H1 (cell line): ENCODE results near the gene MED10. TPM values are rescaled to one million over a fixed set of nuclear protein-coding genes. Genes with fewer than 3 reads are reported as not detected.

Experiments used
- CTCF ChIA-PET: fragments of 300-600 bp; sonication (Branson Sonifier 250); formaldehyde crosslinking; loops from one replicate; lab custom pipeline; 2021; ENCODE audit not compliant: partially characterized antibody; lab: Charles Lee
- POLR2A ChIA-PET: fragments of 300-600 bp; sonication (Branson Sonifier 250); formaldehyde crosslinking; loops from one replicate; lab custom pipeline; 2021; ENCODE audit warnings: inconsistent platforms; ENCODE audit not compliant: partially characterized antibody; lab: Charles Lee
- DNase-seq, 2 experiments: peaks; one replicate each; pipeline versions ENCODE4 v3.0.0 to v3.0.0-alpha.2; 2010 to 2022; ENCODE audit warnings: low spot score in 2 of 2, low read depth in 1 of 2, mixed read lengths in 1 of 2
- FAIRE-seq: peaks from 2 replicates; lab custom pipeline; 2011; peaks lifted over from hg19 to GRCh38; lab: Jason Lieb, UNC
- H2AFZ ChIP-seq: 2 replicates; pipeline ENCODE4 v1.8.1; 2012; ENCODE audit warnings: low read length, inconsistent platforms
- H2AK5ac ChIP-seq: 2 replicates; pipeline ENCODE4 v1.6.1; 2013; ENCODE audit warnings: low read depth, low read length
- H2BK120ac ChIP-seq: replicated peaks from 2 replicates; pipeline ENCODE3; 2013; ENCODE audit warnings: low read depth, low read length, inconsistent platforms
- H2BK12ac ChIP-seq: 2 replicates; pipeline ENCODE4 v1.6.1; 2013; ENCODE audit warnings: low read depth, low read length
- H2BK15ac ChIP-seq: 2 replicates; pipeline ENCODE4 v1.6.1; 2013; ENCODE audit warnings: low read length
- H2BK20ac ChIP-seq: 2 replicates; pipeline ENCODE4 v1.6.1; 2013; ENCODE audit warnings: low read length
- H2BK5ac ChIP-seq: 2 replicates; pipeline ENCODE4 v1.6.1; 2013; ENCODE audit warnings: low read depth, low read length
- H3K14ac ChIP-seq: 2 replicates; pipeline ENCODE4 v1.6.1; 2013; ENCODE audit warnings: inconsistent platforms; ENCODE audit not compliant: insufficient read length
- H3K18ac ChIP-seq: 2 replicates; pipeline ENCODE4 v1.6.1; 2013; ENCODE audit warnings: low read length; ENCODE audit errors: extremely low read depth
- H3K23ac ChIP-seq: 2 replicates; pipeline ENCODE4 v1.6.1; 2013; ENCODE audit warnings: inconsistent platforms; ENCODE audit not compliant: insufficient read length
- H3K23me2 ChIP-seq: 2 replicates; pipeline ENCODE4 v1.6.1; 2013; ENCODE audit warnings: low read depth, low read length
- H3K27ac ChIP-seq: 2 replicates; pipeline ENCODE4 v1.6.1; 2011; ENCODE audit warnings: low read depth, low read length, inconsistent platforms
- H3K27me3 ChIP-seq, 4 experiments: replicated peaks in 1 of 4; 1 replicate in 1 of 4; 2 replicates in 3 of 4; pipeline versions ENCODE4 v1.6.1 to v1.8.1; 2011 to 2013; ENCODE audit warnings: low read length in 3 of 4, mild to moderate bottlenecking in 3 of 4, inconsistent platforms in 2 of 4, mixed read lengths in 2 of 4, moderate library complexity in 1 of 4; ENCODE audit not compliant: control insufficient read depth in 3 of 4, insufficient read depth in 3 of 4; ENCODE audit errors: extremely low read depth in 1 of 4
- H3K36me3 ChIP-seq, 4 experiments: 2 replicates each; pipeline versions ENCODE4 v1.6.1 to v1.8.1; 2011 to 2013; ENCODE audit warnings: mild to moderate bottlenecking in 4 of 4, low read length in 3 of 4, moderate library complexity in 2 of 4, control low read depth in 1 of 4, inconsistent platforms in 1 of 4; ENCODE audit not compliant: insufficient read depth in 4 of 4, control insufficient read depth in 2 of 4
- H3K4ac ChIP-seq: replicated peaks from 2 replicates; pipeline ENCODE3; 2013; ENCODE audit warnings: low read length, low read depth, mixed read lengths, inconsistent platforms; ENCODE audit not compliant: insufficient read length
- H3K4me1 ChIP-seq, 4 experiments: replicated peaks in 1 of 4; 1 replicate in 1 of 4; 2 replicates in 3 of 4; pipeline versions ENCODE4 v1.6.1 to v1.8.1; 2011 to 2013; ENCODE audit warnings: low read length in 3 of 4, inconsistent platforms in 2 of 4, mixed read lengths in 1 of 4; ENCODE audit not compliant: insufficient read depth in 4 of 4, control insufficient read depth in 3 of 4
- H3K4me2 ChIP-seq, 2 experiments: 2 replicates each; pipeline versions ENCODE4 v1.6.1 to v1.8.1; 2011 to 2013; ENCODE audit warnings: low read depth in 2 of 2, low read length in 2 of 2, control low read depth in 1 of 2, inconsistent platforms in 1 of 2, mild to moderate bottlenecking in 1 of 2; ENCODE audit not compliant: insufficient read depth in 1 of 2
- H3K4me3 ChIP-seq, 4 experiments: fragments of 200-600, 300-600 bp in 1 of 4; sonication (generic), shearing (Covaris generic), sonication (Bioruptor Twin) in 1 of 4; 2 replicates each; pipeline versions ENCODE4 v1.5.1 to v1.8.1; 2011 to 2016; ENCODE audit warnings: low read length in 4 of 4, low read depth in 3 of 4, control low read depth in 2 of 4, inconsistent platforms in 2 of 4, mild to moderate bottlenecking in 2 of 4, mixed read lengths in 1 of 4, moderate library complexity in 1 of 4; ENCODE audit not compliant: insufficient read depth in 2 of 4; ENCODE audit errors: extremely low read depth in 1 of 4
- H3K56ac ChIP-seq: replicated peaks from 2 replicates; pipeline ENCODE3; 2013; ENCODE audit warnings: low read depth, mild to moderate bottlenecking, mixed read lengths, low read length, inconsistent platforms; ENCODE audit not compliant: insufficient read length
- H3K79me1 ChIP-seq: 2 replicates; pipeline ENCODE4 v1.6.1; 2013; ENCODE audit warnings: low read depth, low read length, control low read depth
- H3K79me2 ChIP-seq, 2 experiments: 2 replicates each; pipeline versions ENCODE4 v1.6.1 to v1.8.1; 2012 to 2013; ENCODE audit warnings: low read length in 2 of 2, mild to moderate bottlenecking in 2 of 2, inconsistent platforms in 1 of 2; ENCODE audit not compliant: insufficient read depth in 2 of 2, control insufficient read depth in 1 of 2
- H3K9ac ChIP-seq, 4 experiments: replicated peaks in 1 of 4; 1 replicate in 1 of 4; 2 replicates in 3 of 4; pipeline versions ENCODE4 v1.6.1 to v1.8.1; 2011 to 2013; ENCODE audit warnings: low read depth in 3 of 4, low read length in 3 of 4, control low read depth in 2 of 4, mild to moderate bottlenecking in 2 of 4, moderate library complexity in 2 of 4, inconsistent platforms in 1 of 4; ENCODE audit errors: extremely low read depth in 1 of 4
- H3K9me3 ChIP-seq, 2 experiments: 2 replicates each; pipeline versions ENCODE4 v1.6.1 to v1.8.1; 2012 to 2013; ENCODE audit warnings: mild to moderate bottlenecking in 2 of 2, moderate library complexity in 2 of 2, control low read depth in 1 of 2, inconsistent platforms in 1 of 2, low read depth in 1 of 2, low read length in 1 of 2, mixed read lengths in 1 of 2; ENCODE audit not compliant: insufficient read depth in 2 of 2
- H4K20me1 ChIP-seq, 2 experiments: replicated peaks in 1 of 2; 2 replicates each; pipeline versions ENCODE3 to v1.8.1; 2011 to 2013; ENCODE audit warnings: inconsistent platforms in 2 of 2, low read length in 2 of 2, mild to moderate bottlenecking in 1 of 2; ENCODE audit not compliant: insufficient read depth in 2 of 2, control insufficient read depth in 1 of 2
- H4K5ac ChIP-seq: 2 replicates; pipeline ENCODE4 v1.6.1; 2013; ENCODE audit warnings: low read length, low read depth, mixed read lengths, inconsistent platforms; ENCODE audit not compliant: insufficient read length
- H4K8ac ChIP-seq: 2 replicates; pipeline ENCODE4 v1.8.0; 2013; ENCODE audit warnings: mild to moderate bottlenecking, moderate library complexity, low read length, inconsistent platforms; ENCODE audit not compliant: insufficient read depth; ENCODE audit errors: extremely low read depth
- H4K91ac ChIP-seq: replicated peaks from 2 replicates; pipeline ENCODE3; 2013; ENCODE audit warnings: low read length, mixed read lengths, inconsistent platforms; ENCODE audit not compliant: insufficient read length
- HDAC6 ChIP-seq: IDR thresholded peaks from one replicate; pipeline ENCODE4 v1.7.1; 2012; ENCODE audit warnings: low read depth, mild to moderate bottlenecking, inconsistent platforms, low read length, moderate library complexity
- NANOG ChIP-seq: IDR thresholded peaks from 2 replicates; pipeline ENCODE4 v1.6.1; 2011; ENCODE audit warnings: low read length, low read depth, mild to moderate bottlenecking, inconsistent platforms; ENCODE audit not compliant: insufficient read depth, poor library complexity, severe bottlenecking
- POLR2AphosphoS5 ChIP-seq: IDR thresholded peaks from 2 replicates; pipeline ENCODE4 v1.6.1; 2011; ENCODE audit warnings: low read depth, low read length
- WGBS, 2 experiments: shearing (Covaris generic) in 1 of 2; methylation state at CpG; one replicate each; pipeline versions ENCODE4 v1.1.6 to v1.1.7; 2013 to 2015; ENCODE audit warnings: low lambda C conversion rate in 2 of 2, mixed read lengths in 2 of 2, inconsistent platforms in 1 of 2, low coverage in 1 of 2, missing lambda C conversion rate in 1 of 2; ENCODE audit not compliant: insufficient replicate concordance in 2 of 2, insufficient coverage in 1 of 2, insufficient read length in 1 of 2; ENCODE audit errors: extremely low coverage in 1 of 2, missing lambda C conversion rate in 1 of 2; 5-methylcytosine and 5-hydroxymethylcytosine counted together
- polyA plus RNA-seq, 7 experiments: library from polyadenylated mRNA; depleted of rRNA in 3 of 7; stranded (reverse) in 5 of 7; unstranded in 2 of 7; fragments of >200 nt in 5 of 7; fragments of 200-250 nt in 2 of 7; gene quantifications; 1 replicate in 5 of 7; 2 replicates in 1 of 7; 4 replicates in 1 of 7; pipeline versions ENCODE4 v1.2.1 to v1.2.3, GENCODE V29; 2011 to 2013; ENCODE audit warnings: missing spikeins in 2 of 7, mixed read lengths in 2 of 7
- total RNA-seq: library from RNA; stranded (reverse); fragmentation: NEBNext Ultra II Directional; extraction: Animal tissue kit (Norgen Biotek cat#: 25700); gene quantifications from 2 replicates; pipeline ENCODE4 v1.2.1, GENCODE V29; 2021

Gene MED10
- total and polyA plus RNA-seq, 2 of the 8 experiments (the other 6 are each of a cell fraction or from before 2014, with no cell fraction given) = 20.1 to 23.2 TPM

GRCh38 chr5:6340100-6340499 lies 38.2 kb downstream of the MED10 start:
- WGBS, 2 experiments = 95% methylated on average over 1 of the region's 1 CpG; no CpG with 5 or more reads in 1 of the 2 experiments
- Histone ChIP-seq H3K79me1 (no peaks in the 10 kb centered on the region), H2BK5ac (no peak overlapping the region), H3K27ac (no peak overlapping the region), H2AFZ (no peak overlapping the region), H2BK20ac (no peak overlapping the region), H3K56ac (no peak overlapping the region), H3K79me2 (no peaks in the 10 kb centered on the region), H4K5ac (no peak overlapping the region), H3K9ac (no peak overlapping the region), H3K4ac (no peak overlapping the region), H4K8ac (no peak overlapping the region), H2BK12ac (no peak overlapping the region), H3K4me2 (no peak overlapping the region), H3K9me3 (peaks cover 0 to 2% of the 10 kb centered on the region in 2 experiments; a peak in 1 of 4 replicates), H2BK120ac (no peak overlapping the region), H3K4me1 (no peaks in the 10 kb centered on the region), H2AK5ac (no peak overlapping the region), H3K14ac (no peak overlapping the region), H3K18ac (no peak overlapping the region), H3K23me2 (no peaks in the 10 kb centered on the region), H4K20me1 (peaks cover 0 to 1% of the 10 kb centered on the region in 2 experiments), H3K27me3 (peaks cover 0 to 2% (median under 1%) of the 10 kb centered on the region in 4 experiments; a peak in 1 of 7 replicates), H3K23ac (no peak overlapping the region), H3K36me3 (no peaks in the 10 kb centered on the region), H3K4me3 (no peak overlapping the region), H4K91ac (no peak overlapping the region), H2BK15ac (no peak overlapping the region)
- no peak for TF ChIP-seq POLR2AphosphoS5
- no peak for TF ChIP-seq NANOG
- no peak for TF ChIP-seq HDAC6
- DNase-seq (no peak), FAIRE-seq (no peak)
- POLR2A ChIA-PET = no interaction called here
- CTCF ChIA-PET = no interaction called here
